GM12878 (cell line): ENCODE data around the gene CTNS. TPM values are rescaled to one million over a fixed set of nuclear protein-coding genes. Genes with fewer than 3 reads are reported as not detected.

Source experiments
- ATAC-seq: fragments of 200-7000 bp; cut with Tn5 transposase; 3 replicates; pipeline ENCODE4 v1.9.1; 2020; ENCODE audit warnings: mild to moderate bottlenecking, moderate library complexity
- BruUV-seq: library from RNA; stranded (reverse); fragments of 400-500 nt; replicated peaks from 2 replicates; lab custom pipeline; 2021; lab: Mats Ljungman, UMichigan
- CTCF ChIA-PET: fragments of 300-600 bp; sonication (Branson Sonifier 250); formaldehyde crosslinking; extraction: SDS; loops from one replicate; lab custom pipeline; 2021; ENCODE audit warnings: inconsistent platforms; lab: Yijun Ruan, JAX
- POLR2A ChIA-PET: fragments of 350-600 bp; formaldehyde crosslinking; extraction: SDS; loops from one replicate; lab custom pipeline; 2021; ENCODE audit warnings: inconsistent platforms; lab: Charles Lee
- RAD21 ChIA-PET: fragments of 300-600 bp; sonication (Branson Sonifier 250); formaldehyde crosslinking; loops from one replicate; lab custom pipeline; 2023; ENCODE audit warnings: antibody characterized with exemption; ENCODE audit not compliant: unreplicated experiment; lab: Charles Lee
- SMC1A ChIA-PET: fragments of 300-600 bp; sonication (Branson Sonifier 250); formaldehyde crosslinking; loops from one replicate; lab custom pipeline; 2023; ENCODE audit not compliant: unreplicated experiment, uncharacterized antibody; lab: Charles Lee
- DNase-seq: peaks from one replicate; pipeline ENCODE4 v3.0.0-alpha.2; 2011; ENCODE audit warnings: low read depth, low spot score
- FAIRE-seq: peaks from 3 replicates; lab custom pipeline; 2011; peaks lifted over from hg19 to GRCh38; lab: Jason Lieb, UNC
- H2AFZ ChIP-seq: 2 replicates; pipeline ENCODE4 v1.6.0; 2011; ENCODE audit warnings: low read depth, low read length, control low read depth; ENCODE audit not compliant: control insufficient read depth
- H3K27ac ChIP-seq: 2 replicates; pipeline ENCODE4 v1.5.1; 2011; ENCODE audit warnings: control low read depth; ENCODE audit not compliant: control insufficient read depth, insufficient read depth
- H3K27me3 ChIP-seq, 2 experiments: replicated peaks in 1 of 2; 2 replicates each; pipeline versions ENCODE4 v1.6.0 to v1.6.1; 2011; ENCODE audit warnings: low read length in 1 of 2; ENCODE audit not compliant: control insufficient read depth in 2 of 2, insufficient read depth in 2 of 2
- H3K36me3 ChIP-seq, 2 experiments: 2 replicates each; pipeline ENCODE4 v1.5.1; 2011; ENCODE audit warnings: low read length in 1 of 2; ENCODE audit not compliant: control insufficient read depth in 2 of 2, insufficient read depth in 2 of 2
- H3K4me1 ChIP-seq: 2 replicates; pipeline ENCODE4 v1.6.1; 2011; ENCODE audit warnings: mild to moderate bottlenecking, low read length, moderate library complexity, mixed read lengths; ENCODE audit not compliant: control insufficient read depth, insufficient read depth
- H3K4me2 ChIP-seq: 2 replicates; pipeline ENCODE4 v1.6.0; 2011; ENCODE audit warnings: control low read depth; ENCODE audit not compliant: control insufficient read depth, insufficient read depth
- H3K4me3 ChIP-seq: fragments of 200-600 bp; sonication (generic); 2 replicates; pipeline ENCODE4 v1.5.1; 2016
- H3K79me2 ChIP-seq: 2 replicates; pipeline ENCODE4 v1.6.0; 2011; ENCODE audit warnings: low read length; ENCODE audit not compliant: control insufficient read depth, insufficient read depth
- H3K9ac ChIP-seq: 2 replicates; pipeline ENCODE4 v1.8.0; 2011; ENCODE audit warnings: low read length, control low read depth, mixed read lengths; ENCODE audit not compliant: control insufficient read depth, insufficient read depth
- H3K9me3 ChIP-seq: replicated peaks from 3 replicates; pipeline ENCODE4 v1.5.1; 2011; ENCODE audit warnings: mild to moderate bottlenecking, low read length; ENCODE audit not compliant: control insufficient read depth, insufficient read depth
- H4K20me1 ChIP-seq: 2 replicates; pipeline ENCODE4 v1.6.0; 2011; ENCODE audit not compliant: control insufficient read depth, insufficient read depth
- ATF7 ChIP-seq: fragments of 450-650 bp; IDR thresholded peaks from 2 replicates; pipeline ENCODE4 v1.6.1; 2016; ENCODE audit warnings: low read depth, mild to moderate bottlenecking
- BCL3 ChIP-seq: IDR thresholded peaks from 2 replicates; pipeline ENCODE4 v1.6.1; 2011; ENCODE audit warnings: borderline replicate concordance, low read depth, mild to moderate bottlenecking, moderate library complexity, low read length; ENCODE audit not compliant: insufficient read depth, poor library complexity, severe bottlenecking
- EED ChIP-seq: sonication (generic); IDR thresholded peaks from 2 replicates; pipeline ENCODE4 v1.6.1; 2016; ENCODE audit warnings: antibody characterized with exemption, low read depth
- NFXL1 ChIP-seq: fragments of 450-650 bp; IDR thresholded peaks from 2 replicates; pipeline ENCODE4 v1.6.1; 2017; ENCODE audit warnings: antibody characterized with exemption, mild to moderate bottlenecking, borderline replicate concordance
- RFX5 ChIP-seq: IDR thresholded peaks from 2 replicates; pipeline ENCODE4 v1.6.1; 2011; ENCODE audit warnings: low read depth, low read length, improper control_type of control experiment
- SMAD1 ChIP-seq: fragments of 450-650 bp; IDR thresholded peaks from 2 replicates; pipeline ENCODE4 v1.6.1; 2018; ENCODE audit warnings: mild to moderate bottlenecking, low read depth; ENCODE audit not compliant: partially characterized antibody
- SPI1 ChIP-seq: IDR thresholded peaks from 2 replicates; pipeline ENCODE4 v1.6.1; 2011; ENCODE audit warnings: low read depth, mild to moderate bottlenecking, low read length, moderate library complexity, borderline replicate concordance; ENCODE audit not compliant: insufficient read depth
- SRF ChIP-seq, 2 experiments: IDR thresholded peaks; 2 replicates each; pipeline ENCODE4 v1.6.1; 2011; ENCODE audit warnings: low read depth in 2 of 2, low read length in 2 of 2, mild to moderate bottlenecking in 1 of 2, moderate library complexity in 1 of 2
- TARDBP ChIP-seq: IDR thresholded peaks from 2 replicates; pipeline ENCODE4 v1.6.1; 2016; ENCODE audit warnings: borderline replicate concordance
- TBL1XR1 ChIP-seq: IDR thresholded peaks from 2 replicates; pipeline ENCODE4 v1.6.1; 2012; ENCODE audit warnings: low read depth, low read length, improper control_type of control experiment
- ZBTB4 ChIP-seq: fragments of 450-650 bp; formaldehyde crosslinking; IDR thresholded peaks from 2 replicates; pipeline ENCODE4 v1.4.0; 2022; ENCODE audit warnings: mild to moderate bottlenecking, moderate library complexity
- WGBS: methylation state at CpG from one replicate; pipeline ENCODE4 v1.1.6; 2016; ENCODE audit warnings: low lambda C conversion rate; ENCODE audit not compliant: insufficient replicate concordance, insufficient coverage; ENCODE audit errors: missing lambda C conversion rate; 5-methylcytosine and 5-hydroxymethylcytosine counted together
- in situ Hi-C: fragments of 300-500 bp; cut with MboI; formaldehyde crosslinking; loops from 9 replicates; pipeline ENCODE4 v1.14.3; 2018; ENCODE audit warnings: mixed read lengths
- intact Hi-C: fragments of 100-400 bp; cut with micrococcal nuclease; formaldehyde crosslinking; loops from one replicate; pipeline ENCODE4 v1.14.2; 2022; ENCODE audit not compliant: unreplicated experiment
- polyA plus RNA-seq, 11 experiments: library from polyadenylated mRNA; depleted of rRNA in 4 of 11; unstranded in 6 of 11; stranded (reverse) in 5 of 11; fragments of >200 nt; fragmentation: Nextera tagmentation in 4 of 11; fragmentation: Illumina TruSeq in 1 of 11; extraction: Ambion mirVana in 4 of 11; extraction: Trizol in 1 of 11; gene quantifications; 1 replicate in 1 of 11; 2 replicates in 10 of 11; pipeline versions ENCODE4 v1.2.1 to v1.2.3, GENCODE V29; 2011 to 2016; ENCODE audit warnings: inconsistent platforms in 2 of 11, missing spikeins in 2 of 11, low read depth in 1 of 11
- total RNA-seq, 4 experiments: library from RNA; depleted of rRNA in 3 of 4; stranded (reverse); fragments of >200 nt in 3 of 4; fragmentation: Illumina TruSeq in 1 of 4; extraction: Trizol in 1 of 4; gene quantifications; 2 replicates each; pipeline versions ENCODE4 v1.2.1 to v1.2.3, GENCODE V29; 2013 to 2021

CTNS gene
- total and polyA plus RNA-seq, 10 of the 15 experiments (the other 5 are each of a cell fraction or from before 2014, with no cell fraction given): 0.92 to 10.7 (median 6.4) TPM

DNA sequence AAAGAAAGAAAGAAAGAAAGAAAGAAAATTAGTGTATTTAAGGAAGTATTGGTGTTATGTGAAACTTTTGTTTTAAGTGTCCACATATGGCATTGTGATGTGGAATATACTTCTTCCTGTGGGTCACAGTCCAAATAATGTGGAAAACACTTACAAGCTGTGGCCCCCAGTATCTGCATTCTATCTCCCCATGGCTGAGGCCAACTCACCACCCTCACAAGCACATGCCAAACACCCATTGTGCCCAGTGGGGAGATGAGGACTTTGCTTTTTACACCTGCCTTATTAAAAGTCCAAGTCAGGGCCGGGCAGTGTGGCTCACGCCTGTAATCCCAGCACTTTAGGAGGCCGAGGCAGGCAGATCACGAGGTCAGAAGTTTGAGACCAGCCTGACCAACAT lies 63.4 kb downstream of the CTNS start:
- Histone ChIP-seq H3K4me2 (no peak overlapping the region), H2AFZ (no peak overlapping the region), H3K27me3 (no peaks in the 10 kb centered on the region), H3K9me3 (peaks cover 15% of the 10 kb centered on the region; the same call in 2 of the 3 replicates), H3K36me3 (no peaks in the 10 kb centered on the region), H3K4me1 (peaks cover 13% of the 10 kb centered on the region), H3K9ac (no peak overlapping the region), H4K20me1 (no peaks in the 10 kb centered on the region), H3K79me2 (peaks cover 3% of the 10 kb centered on the region), H3K4me3 (no peak overlapping the region), H3K27ac (no peak overlapping the region)
- ChIA-PET SMC1A (no interaction called here), RAD21 (no interaction called here), POLR2A (no interaction called here), CTCF (no interaction called here)
- no peak for FAIRE-seq
- TF ChIP-seq ZBTB4: no peak
- no peak for TF ChIP-seq SMAD1
- TF ChIP-seq ATF7: no peak
- TF ChIP-seq TBL1XR1: no peak
- TF ChIP-seq TARDBP: no peak
- no peak for TF ChIP-seq EED
- TF ChIP-seq RFX5: no peak
- no peak for TF ChIP-seq BCL3
- no peak for TF ChIP-seq NFXL1
- TF ChIP-seq SRF (IDR thresholded peaks at IDR 0.05; ENCODE audit: low read depth in 2 of 2, low read length in 2 of 2): no peak
- no peak for TF ChIP-seq SPI1
- no peak for ATAC-seq
- 67% methylated on average over 4 of the region's 4 CpGs for WGBS
- in situ Hi-C loops (loop anchor here (25.0 kb wide), 1 partner anchor 1512 kb away; no protein-coding TSS in a partner anchor), intact Hi-C loops (no loop called here)
- no peak for DNase-seq
- no TSS peak for BruUV-seq
